Epidermal melanocyte (primary cell): Measurements from ENCODE around the gene SERPINI1.

ENCODE experiments used
- DNase-seq: peaks from one replicate; pipeline ENCODE4 v3.0.0; 2011; ENCODE audit warnings: low spot score; ENCODE audit not compliant: insufficient read length

Gene SERPINI1

GRCh38 chr3:167851171-167851570, 115.7 kb downstream of the SERPINI1 start:
- DNase-seq = no peak

GRCh38 chr3:167851749-167852148, 116.2 kb downstream of the SERPINI1 start:
- no peak for DNase-seq

GRCh38 chr3:167852216-167852615, 116.7 kb downstream of the SERPINI1 start:
- no peak for DNase-seq

GRCh38 chr3:167854063-167854462, 118.5 kb downstream of the SERPINI1 start:
- DNase-seq = no peak

GRCh38 chr3:167854846-167855245, 119.3 kb downstream of the SERPINI1 start:
- DNase-seq = no peak

GRCh38 chr3:167855306-167855705, 119.8 kb downstream of the SERPINI1 start:
- no peak for DNase-seq

- DNase-seq = no peak
Observed at GRCh38 chr3:167858865-167859264, 123.3 kb downstream of the SERPINI1 start.

- DNase-seq = no peak
Observed at GRCh38 chr3:167859610-167860009, 124.1 kb downstream of the SERPINI1 start.

GRCh38 chr3:167861649-167862048, 126.1 kb downstream of the SERPINI1 start:
- no peak for DNase-seq

GRCh38 chr3:167862104-167862730, 126.7 kb downstream of the SERPINI1 start:
- no peak for DNase-seq

GRCh38 chr3:167863811-167864551, 128.5 kb downstream of the SERPINI1 start:
- no peak for DNase-seq

GRCh38 chr3:167864552-167864874, 129.0 kb downstream of the SERPINI1 start:
- no peak for DNase-seq

- no peak for DNase-seq
Observed at GRCh38 chr3:167866331-167866730, 130.8 kb downstream of the SERPINI1 start.

GRCh38 chr3:167867981-167868380, 132.5 kb downstream of the SERPINI1 start:
- no peak for DNase-seq

- DNase-seq = no peak
Observed at GRCh38 chr3:167870181-167870580, 134.7 kb downstream of the SERPINI1 start.

- DNase-seq = no peak
Observed at GRCh38 chr3:167870759-167871158, 135.2 kb downstream of the SERPINI1 start.

GRCh38 chr3:167872032-167872431, 136.5 kb downstream of the SERPINI1 start:
- no peak for DNase-seq

- DNase-seq = no peak
Observed at GRCh38 chr3:167872941-167873340, 137.4 kb downstream of the SERPINI1 start.

GRCh38 chr3:167874671-167875372, 139.3 kb downstream of the SERPINI1 start:
- no peak for DNase-seq
